Activated CD8-positive, alpha-beta memory T cell treated with anti-CD3 and anti-CD28 coated beads, Interleukin-2, amount 50 U/mL, for 24 hours (primary cell): Measurements from ENCODE around the gene CEP112.
"Not testable (repeated sequence)": the region's sequence is repeated elsewhere in the genome, so short reads cannot be mapped to it uniquely, and the experiment has no call there.

ENCODE experiments used
- DNase-seq: peaks from one replicate; pipeline ENCODE4 v3.0.0-alpha.2; 2020; ENCODE audit errors: extremely low read depth

CEP112 gene

DNA sequence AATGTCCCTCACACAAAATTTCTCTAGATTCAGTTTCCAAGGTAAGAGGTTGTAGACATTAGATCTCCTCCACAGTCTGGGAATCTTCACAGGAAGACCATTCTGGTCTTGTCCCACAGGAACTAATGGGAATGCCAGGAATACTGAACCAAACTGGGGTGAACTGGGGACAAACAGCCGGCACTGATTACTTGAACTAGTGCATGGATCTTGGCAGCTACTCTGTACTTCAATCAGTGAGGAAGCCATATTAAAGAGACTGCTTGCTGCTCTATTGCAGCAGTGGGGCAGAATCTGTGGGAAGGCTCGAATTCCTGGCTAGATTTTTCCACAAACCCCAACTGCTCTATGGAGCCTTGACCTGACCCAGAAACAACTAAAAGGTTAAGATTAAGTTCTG lies 361.6 kb downstream of the CEP112 start:
- no peak for DNase-seq

DNA sequence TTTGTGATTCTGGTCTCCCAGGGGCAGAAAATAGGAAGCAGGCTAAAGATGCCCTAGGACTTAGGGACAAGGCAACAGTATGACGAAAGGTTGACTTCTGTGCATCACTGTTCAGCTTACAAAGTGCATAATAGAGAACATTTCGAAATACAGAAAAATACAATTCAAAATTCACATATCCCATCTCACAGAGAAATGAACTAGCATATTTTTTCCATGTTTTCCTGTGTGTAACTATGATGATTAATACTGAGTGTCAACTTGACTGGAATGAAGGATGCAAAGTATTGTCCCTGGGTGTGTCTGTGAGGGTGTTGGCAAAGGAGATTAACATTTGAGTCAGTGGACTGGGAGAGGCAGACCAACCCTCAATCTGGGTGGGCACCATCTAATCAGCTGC lies 365.4 kb downstream of the CEP112 start:
- not testable (repeated sequence) for DNase-seq

DNA sequence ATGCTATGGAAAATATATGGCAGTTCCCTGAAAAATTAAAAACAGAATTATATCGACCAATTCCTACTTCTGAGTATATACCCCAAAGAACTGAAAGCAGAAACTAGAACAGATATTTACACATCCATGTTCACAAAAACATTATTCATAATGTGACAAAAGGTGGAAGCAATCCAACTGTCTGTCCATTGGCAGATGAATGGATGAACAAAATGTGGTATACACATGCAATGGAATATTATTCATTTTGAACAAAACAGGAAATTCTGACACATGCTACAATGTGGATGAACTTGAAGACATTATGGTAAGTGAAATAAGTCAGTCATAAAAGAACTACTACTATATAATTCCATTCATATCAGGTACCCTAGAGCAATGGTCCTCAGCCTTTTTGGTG lies 367.0 kb downstream of the CEP112 start:
- DNase-seq: no peak

GRCh38 chr17:65823713-65824112 lies 368.2 kb downstream of the CEP112 start:
- DNase-seq: no peak

- no peak for DNase-seq
Measured at GRCh38 chr17:65820811-65821210, 371.1 kb downstream of the CEP112 start.

GRCh38 chr17:65820306-65820705 lies 371.6 kb downstream of the CEP112 start:
- DNase-seq: no peak

- no peak for DNase-seq
Measured at GRCh38 chr17:65819810-65820209, 372.1 kb downstream of the CEP112 start.

GRCh38 chr17:65817951-65818350 lies 374.0 kb downstream of the CEP112 start:
- no peak for DNase-seq

- no peak for DNase-seq
Measured at GRCh38 chr17:65814418-65814817, 377.5 kb downstream of the CEP112 start.

DNA sequence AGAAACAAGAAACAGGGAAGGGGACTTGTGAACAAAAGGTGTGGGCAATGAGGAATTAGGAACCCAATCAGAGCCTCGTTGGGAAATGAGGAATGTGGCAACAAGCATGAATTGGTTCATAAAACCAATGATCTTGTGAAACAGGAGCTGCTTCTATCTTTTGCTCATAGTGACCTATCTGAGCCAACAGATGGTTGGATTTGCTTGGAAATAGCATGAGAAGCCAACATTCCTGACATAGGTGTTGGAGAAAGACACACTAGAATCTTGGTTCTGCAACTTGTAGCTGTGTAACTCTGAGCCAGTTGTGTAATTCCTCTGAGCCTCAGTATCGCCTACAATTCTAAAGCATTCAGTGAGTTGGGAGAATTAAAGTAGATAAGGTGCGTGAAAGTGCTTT lies 378.6 kb downstream of the CEP112 start:
- no peak for DNase-seq

- DNase-seq: no peak
Measured at GRCh38 chr17:65811043-65811442, 380.9 kb downstream of the CEP112 start.

DNA sequence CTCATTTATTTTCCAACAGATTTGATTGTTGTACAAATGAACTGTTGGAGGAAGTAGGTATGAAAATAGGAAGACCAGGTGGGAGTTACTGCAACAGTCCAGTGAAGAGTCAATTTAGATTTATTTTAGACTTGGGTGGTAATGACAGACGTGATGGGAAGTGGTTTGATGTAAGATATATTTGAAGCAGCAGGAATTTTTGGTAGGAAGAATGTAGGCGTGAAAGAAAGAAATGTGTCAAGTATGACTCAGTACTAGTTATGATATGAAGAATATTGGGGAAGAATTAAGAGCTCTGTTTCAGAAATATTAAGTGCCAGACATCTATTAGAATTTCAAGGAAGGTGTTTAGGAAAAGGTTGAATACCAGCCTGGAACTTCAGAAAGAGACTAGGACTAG lies 382.6 kb downstream of the CEP112 start:
- DNase-seq: no peak

DNA sequence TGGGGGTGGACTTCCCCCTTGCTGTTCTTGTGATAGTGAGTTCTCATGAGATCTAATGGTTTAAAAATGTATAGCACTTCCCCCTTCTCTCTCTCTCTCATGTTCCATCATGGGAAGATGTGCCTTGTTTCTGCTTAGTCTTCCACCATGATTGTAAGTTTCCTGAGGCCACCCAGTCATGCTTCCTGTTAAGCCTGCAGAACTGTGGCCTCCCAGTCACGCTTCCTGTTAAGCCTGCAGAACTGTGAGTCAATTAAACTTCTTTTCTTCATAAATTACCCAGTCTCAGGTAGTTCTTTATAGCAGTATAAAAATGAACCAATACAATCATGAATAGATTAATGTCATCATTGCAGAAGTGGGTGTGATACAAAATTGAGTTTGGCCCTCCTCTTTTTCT lies 383.4 kb downstream of the CEP112 start:
- DNase-seq: not testable (repeated sequence)

DNA sequence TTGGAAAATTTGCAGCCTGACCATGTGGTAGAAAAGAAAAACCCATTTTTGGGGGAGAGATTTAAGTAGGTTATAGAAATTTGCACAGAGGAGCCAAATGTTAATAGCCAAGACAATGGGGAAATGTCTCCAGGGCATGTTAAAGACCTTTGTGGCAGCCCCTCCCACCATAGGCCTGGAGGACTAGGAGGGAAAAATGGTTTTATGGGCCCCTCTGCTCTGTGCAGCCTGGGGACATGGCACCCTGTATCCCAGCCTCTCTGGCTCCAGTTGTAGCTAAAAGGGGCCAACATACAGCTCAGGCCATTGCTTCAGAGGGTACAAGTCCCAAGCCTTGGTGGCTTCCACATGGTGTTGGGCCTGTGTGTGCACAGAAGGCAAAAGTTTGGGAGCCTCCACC lies 384.6 kb downstream of the CEP112 start:
- DNase-seq: no peak

DNA sequence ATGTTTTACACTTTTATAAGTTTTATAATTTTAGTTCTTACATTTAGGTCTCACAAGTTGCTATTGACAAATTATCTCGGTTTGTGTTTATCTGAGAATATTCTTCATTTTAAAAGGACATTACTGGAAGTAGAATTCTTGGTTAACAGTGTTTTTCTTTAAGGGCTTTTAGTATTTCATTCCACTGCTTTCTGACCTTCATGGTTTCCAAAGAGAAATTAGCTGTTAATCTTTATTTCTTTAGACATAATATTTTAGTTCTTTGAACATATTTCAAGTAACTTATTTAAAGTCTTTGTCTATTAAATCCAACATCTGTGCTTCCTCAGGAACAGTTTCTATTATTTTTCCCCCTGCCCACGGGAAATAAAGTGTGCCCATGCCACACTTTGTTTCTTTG lies 390.4 kb downstream of the CEP112 start:
- DNase-seq: no peak

GRCh38 chr17:65800655-65801054 lies 391.3 kb downstream of the CEP112 start:
- no peak for DNase-seq

DNA sequence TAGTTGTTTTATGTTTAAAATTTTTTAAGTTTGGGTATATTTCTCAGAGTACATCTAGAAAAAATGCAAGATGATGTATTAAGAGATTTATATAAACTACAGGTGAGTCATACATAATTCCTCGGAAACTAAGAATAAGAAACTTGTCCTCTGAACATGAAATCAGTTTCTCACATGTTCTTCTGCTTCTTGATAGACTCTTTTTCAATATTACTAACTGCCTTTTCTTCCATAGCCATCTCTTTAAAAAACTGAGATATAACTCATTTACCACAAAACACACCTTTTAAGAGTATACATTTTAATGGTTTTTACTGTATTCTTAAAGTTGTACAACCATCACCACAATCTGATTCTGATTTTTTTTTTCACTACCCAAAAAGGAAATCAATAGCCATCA lies 392.1 kb downstream of the CEP112 start:
- DNase-seq: no peak

DNA sequence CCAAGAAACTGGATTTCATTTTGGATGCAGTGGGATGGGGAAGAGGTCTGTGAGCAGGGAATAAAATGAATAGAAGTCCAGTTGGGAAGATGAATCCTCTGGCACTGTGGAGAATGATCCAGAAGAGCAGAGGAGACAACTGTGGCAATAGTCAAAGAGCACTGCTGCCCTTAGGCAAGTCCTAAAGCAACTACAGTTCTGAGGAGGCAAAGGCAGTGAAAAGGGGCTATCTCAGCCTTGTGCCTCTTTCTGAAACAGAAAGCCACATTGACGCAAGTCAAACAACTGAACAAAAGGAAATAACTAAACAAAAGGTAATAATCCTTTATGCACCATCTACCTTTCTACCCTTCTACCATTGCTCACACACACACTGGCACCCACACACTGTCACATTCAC lies 392.5 kb downstream of the CEP112 start:
- DNase-seq: no peak

DNA sequence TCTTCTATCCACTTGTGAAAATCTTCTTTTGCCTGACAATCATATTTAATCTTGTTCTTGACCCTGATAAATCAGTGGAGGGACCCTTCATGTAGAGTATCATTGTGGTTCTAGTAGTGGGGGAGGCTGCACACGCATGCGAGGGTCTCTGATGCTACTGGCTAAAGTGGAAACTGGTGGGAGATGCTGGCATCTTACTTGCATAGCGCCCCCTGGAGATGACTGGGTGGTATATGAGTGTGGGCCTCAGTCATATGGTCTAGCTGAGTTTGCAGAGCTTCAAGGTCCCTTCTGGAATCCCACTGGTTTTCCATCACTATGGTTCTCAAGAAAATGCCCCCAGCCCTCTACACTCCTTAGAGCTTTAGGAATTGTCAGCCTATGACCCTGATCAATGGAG lies 394.1 kb downstream of the CEP112 start:
- no peak for DNase-seq

DNA sequence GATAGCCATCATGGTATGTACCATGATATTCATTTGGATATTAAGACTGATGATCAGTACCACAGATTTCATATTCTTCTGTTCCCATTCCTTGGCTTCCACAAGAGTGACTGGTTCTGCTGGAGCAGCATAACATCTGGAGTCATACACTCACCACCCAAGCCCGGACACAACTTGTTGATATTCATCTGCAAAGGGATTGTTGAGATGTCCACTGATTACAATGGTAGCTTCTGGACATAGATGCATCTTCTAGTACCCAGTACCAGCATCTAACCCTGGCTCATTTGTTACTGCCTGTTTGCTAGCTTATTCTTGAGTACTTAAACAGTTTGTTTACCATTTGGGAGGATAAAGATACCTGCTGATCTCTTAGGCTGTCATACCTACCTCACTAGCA lies 394.8 kb downstream of the CEP112 start:
- DNase-seq: no peak

- no peak for DNase-seq
Measured at GRCh38 chr17:65794572-65794971, 397.4 kb downstream of the CEP112 start.

- no peak for DNase-seq
Measured at GRCh38 chr17:65790241-65790640, 401.7 kb downstream of the CEP112 start.

- no peak for DNase-seq
Measured at GRCh38 chr17:65787503-65787902, 404.4 kb downstream of the CEP112 start.

- no peak for DNase-seq
Measured at GRCh38 chr17:65786479-65786878, 405.5 kb downstream of the CEP112 start.

GRCh38 chr17:65785109-65785508 lies 406.8 kb downstream of the CEP112 start:
- no peak for DNase-seq
